ENCODE measurements around the gene AMN. TPM values are rescaled to one million over a fixed set of nuclear protein-coding genes. Genes with fewer than 3 reads are reported as not detected.

AMN gene
- total and polyA plus RNA-seq, 9 donors, result 0.10 to 4.6 (median 0.59) TPM; not detected in 1

DNA sequence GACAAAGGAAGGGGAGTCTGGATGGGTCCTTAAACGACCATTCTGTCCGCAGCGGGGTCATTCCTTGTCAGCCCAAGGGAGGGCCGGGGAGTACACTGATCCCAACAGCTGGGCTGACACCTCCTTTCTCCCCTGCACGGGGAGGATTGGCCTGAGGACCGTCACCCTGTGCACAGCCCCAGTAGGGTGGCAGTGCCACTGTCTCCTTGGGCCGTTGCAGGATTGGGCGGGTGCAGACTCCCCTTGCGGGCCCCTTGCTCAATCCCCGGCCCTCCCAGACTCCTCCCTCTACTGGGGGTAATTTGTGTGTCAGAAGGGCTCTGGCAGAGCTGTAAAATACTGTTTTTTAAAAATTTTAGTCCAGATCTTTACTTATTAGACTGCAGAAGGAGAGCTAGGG is 12.6 kb upstream of the AMN start:
- Histone ChIP-seq H3K27me3 (no peaks in the 10 kb centered on the region), H3K9me3 (no peaks in the 10 kb centered on the region), H3K27ac (no peak overlapping the region), H3K4me1 (ENCODE audit: insufficient read depth) (no peaks in the 10 kb centered on the region), H3K36me3 (no peaks in the 10 kb centered on the region), H3K4me3 (no peak overlapping the region)
- 79 to 87% (median 82%) methylated on average over 10 of the region's 10 CpGs for WGBS, 3 donors
- DNase-seq, result no peak
- TF ChIP-seq, protein P1, sequence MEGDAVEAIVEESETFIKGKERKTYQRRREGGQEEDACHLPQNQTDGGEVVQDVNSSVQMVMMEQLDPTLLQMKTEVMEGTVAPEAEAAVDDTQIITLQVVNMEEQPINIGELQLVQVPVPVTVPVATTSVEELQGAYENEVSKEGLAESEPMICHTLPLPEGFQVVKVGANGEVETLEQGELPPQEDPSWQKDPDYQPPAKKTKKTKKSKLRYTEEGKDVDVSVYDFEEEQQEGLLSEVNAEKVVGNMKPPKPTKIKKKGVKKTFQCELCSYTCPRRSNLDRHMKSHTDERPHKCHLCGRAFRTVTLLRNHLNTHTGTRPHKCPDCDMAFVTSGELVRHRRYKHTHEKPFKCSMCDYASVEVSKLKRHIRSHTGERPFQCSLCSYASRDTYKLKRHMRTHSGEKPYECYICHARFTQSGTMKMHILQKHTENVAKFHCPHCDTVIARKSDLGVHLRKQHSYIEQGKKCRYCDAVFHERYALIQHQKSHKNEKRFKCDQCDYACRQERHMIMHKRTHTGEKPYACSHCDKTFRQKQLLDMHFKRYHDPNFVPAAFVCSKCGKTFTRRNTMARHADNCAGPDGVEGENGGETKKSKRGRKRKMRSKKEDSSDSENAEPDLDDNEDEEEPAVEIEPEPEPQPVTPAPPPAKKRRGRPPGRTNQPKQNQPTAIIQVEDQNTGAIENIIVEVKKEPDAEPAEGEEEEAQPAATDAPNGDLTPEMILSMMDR (IDR thresholded peaks at IDR 0.05), result no peak
- no peak for TF ChIP-seq POLR2A (IDR thresholded peaks at IDR 0.05)
- no peak for TF ChIP-seq EP300 (IDR thresholded peaks at IDR 0.05)
- intact Hi-C loops (cut with DNase I), result loop anchor here in 1 of 4 donors (10.0 kb wide), 1 partner anchor 215 kb away; no protein-coding TSS in a partner anchor

DNA sequence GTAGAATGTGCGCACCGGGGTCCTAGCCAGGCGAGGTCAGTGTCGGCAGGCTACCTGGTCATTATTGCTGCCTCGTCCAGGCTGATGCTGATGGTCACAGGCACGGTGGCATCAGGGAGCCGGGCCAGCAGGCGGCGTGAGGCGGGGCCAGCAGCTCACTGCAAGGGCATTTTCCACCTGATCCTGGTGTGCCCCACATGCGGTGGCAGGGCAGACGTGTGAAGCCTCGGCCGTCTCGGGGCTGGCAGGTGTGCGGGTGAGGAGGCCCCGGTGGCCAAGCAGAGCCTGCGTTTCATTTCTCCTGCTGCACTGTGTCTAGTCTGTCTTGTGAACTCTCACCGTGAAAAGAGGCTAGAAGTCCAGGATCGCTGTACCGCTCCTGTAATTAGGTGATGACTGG is 12.0 kb upstream of the AMN start:
- 89 to 91% (median 90%) methylated on average over 21 of the region's 21 CpGs for WGBS, 3 donors
- H3K27ac ChIP-seq, result no peak overlapping the region
- intact Hi-C loops (cut with DNase I), result loop anchor here in 1 of 4 donors (10.0 kb wide), 1 partner anchor 216 kb away; no protein-coding TSS in a partner anchor
- no peak for DNase-seq
- no peaks in the 10 kb centered on the region for H3K36me3 ChIP-seq
- H3K4me3 ChIP-seq, result no peak overlapping the region
- H3K9me3 ChIP-seq, result no peaks in the 10 kb centered on the region
- H3K4me1 ChIP-seq (ENCODE audit: insufficient read depth), result no peaks in the 10 kb centered on the region
- H3K27me3 ChIP-seq, result no peaks in the 10 kb centered on the region
- TF ChIP-seq EP300 (IDR thresholded peaks at IDR 0.05), result no peak
- TF ChIP-seq, protein P1 (IDR thresholded peaks at IDR 0.05), result no peak
- no peak for TF ChIP-seq POLR2A (IDR thresholded peaks at IDR 0.05)

GRCh38 chr14:102911541-102911951 is 10.9 kb upstream of the AMN start:
- TF ChIP-seq, protein P1 (IDR thresholded peaks at IDR 0.05), result no peak
- TF ChIP-seq EP300 (IDR thresholded peaks at IDR 0.05), result no peak
- TF ChIP-seq POLR2A (IDR thresholded peaks at IDR 0.05), result no peak
- Histone ChIP-seq H3K27me3 (no peaks in the 10 kb centered on the region), H3K4me1 (ENCODE audit: insufficient read depth) (no peaks in the 10 kb centered on the region), H3K4me3 (no peak overlapping the region), H3K27ac (no peak overlapping the region), H3K9me3 (no peaks in the 10 kb centered on the region), H3K36me3 (no peaks in the 10 kb centered on the region)
- DNase-seq, result no peak
- intact Hi-C loops (cut with DNase I), result loop anchor here in 1 of 4 donors (10.0 kb wide), 1 partner anchor 217 kb away; no protein-coding TSS in a partner anchor
- WGBS, 3 donors, result 70 to 77% (median 76%) methylated on average over 19 of the region's 19 CpGs

GRCh38 chr14:102911991-102912761 is 10.3 kb upstream of the AMN start:
- 93 to 94% (median 93%) methylated on average over 21 of the region's 21 CpGs for WGBS, 3 donors
- Histone ChIP-seq H3K27me3 (no peaks in the 10 kb centered on the region), H3K36me3 (no peaks in the 10 kb centered on the region), H3K4me3 (no peak overlapping the region), H3K9me3 (no peaks in the 10 kb centered on the region), H3K27ac (no peak overlapping the region), H3K4me1 (ENCODE audit: insufficient read depth) (no peaks in the 10 kb centered on the region)
- no peak for DNase-seq
- intact Hi-C loops (cut with DNase I), result loop anchor here in 1 of 4 donors (10.0 kb wide), 1 partner anchor 217 kb away; no protein-coding TSS in a partner anchor
- TF ChIP-seq POLR2A (IDR thresholded peaks at IDR 0.05) (no peak), EP300 (IDR thresholded peaks at IDR 0.05) (no peak)

Data from ovary (tissue), 9 donors.